Prostate gland (tissue), 2 donors: ENCODE results near the gene U2AF2. TPM values are rescaled to one million over a fixed set of nuclear protein-coding genes. Genes with fewer than 3 reads are reported as not detected.

Experiments
- DNase-seq: peaks from one replicate; pipeline ENCODE4 v3.0.0-alpha.2; 2019; ENCODE audit warnings: low spot score
- H3K27ac ChIP-seq, 2 donors: fragments of 200-600 bp; sonication (generic); 2 replicates each; pipeline ENCODE4 v1.5.1; 2017 to 2019
- H3K27me3 ChIP-seq: fragments of 200-600 bp; sonication (generic); replicated peaks from 2 replicates; pipeline ENCODE4 v1.5.1; 2019; ENCODE audit not compliant: insufficient read depth
- H3K36me3 ChIP-seq, 2 donors: fragments of 200-600 bp; sonication (generic); 1 replicate in 1 of 2; 2 replicates in 1 of 2; pipeline versions ENCODE4 v1.5.1 to v1.8.1; 2017 to 2019
- H3K4me1 ChIP-seq: fragments of 200-600 bp; sonication (generic); replicated peaks from 2 replicates; pipeline ENCODE4 v1.5.1; 2019
- H3K4me3 ChIP-seq, 2 donors: fragments of 200-600 bp; sonication (generic); 2 replicates each; pipeline ENCODE4 v1.5.1; 2017 to 2019
- H3K9me3 ChIP-seq: fragments of 200-600 bp; sonication (generic); 2 replicates; pipeline ENCODE4 v1.5.1; 2017
- POLR2A ChIP-seq: fragments of 450-650 bp; IDR thresholded peaks from one replicate; pipeline ENCODE4 v1.6.1; 2016; ENCODE audit warnings: antibody characterized with exemption, mild to moderate bottlenecking
- POLR2AphosphoS5 ChIP-seq: sonication (generic); formaldehyde crosslinking; IDR thresholded peaks from one replicate; pipeline ENCODE4 v1.6.1; 2017; ENCODE audit warnings: antibody characterized with exemption
- WGBS: methylation state at CpG from one replicate; pipeline ENCODE4 v1.1.5; 2018; 5-methylcytosine and 5-hydroxymethylcytosine counted together
- intact Hi-C: fragments of 100-400 bp; cut with DNase I; formaldehyde crosslinking; loops from one replicate; pipeline ENCODE4 v1.14.2; 2022
- total RNA-seq, 2 donors: library from RNA; depleted of rRNA; stranded (reverse); fragments of >200 nt; gene quantifications; one replicate each; pipeline ENCODE4 v1.1.0, GENCODE V29; 2016
- TF ChIP-seq, protein P1 (sequence below), 4 experiments: fragments of 200-600 bp in 2 of 4; fragments of 450-650 bp in 2 of 4; sonication (generic) in 2 of 4; IDR thresholded peaks; 1 replicate in 3 of 4; 2 replicates in 1 of 4; pipeline ENCODE4 v1.5.1; 2016 to 2019; ENCODE audit warnings: antibody characterized with exemption in 4 of 4, mild to moderate bottlenecking in 2 of 4, moderate library complexity in 2 of 4

The U2AF2 gene
- total RNA-seq, 2 donors from 2014 or later = 99.2 to 224 TPM

DNA sequence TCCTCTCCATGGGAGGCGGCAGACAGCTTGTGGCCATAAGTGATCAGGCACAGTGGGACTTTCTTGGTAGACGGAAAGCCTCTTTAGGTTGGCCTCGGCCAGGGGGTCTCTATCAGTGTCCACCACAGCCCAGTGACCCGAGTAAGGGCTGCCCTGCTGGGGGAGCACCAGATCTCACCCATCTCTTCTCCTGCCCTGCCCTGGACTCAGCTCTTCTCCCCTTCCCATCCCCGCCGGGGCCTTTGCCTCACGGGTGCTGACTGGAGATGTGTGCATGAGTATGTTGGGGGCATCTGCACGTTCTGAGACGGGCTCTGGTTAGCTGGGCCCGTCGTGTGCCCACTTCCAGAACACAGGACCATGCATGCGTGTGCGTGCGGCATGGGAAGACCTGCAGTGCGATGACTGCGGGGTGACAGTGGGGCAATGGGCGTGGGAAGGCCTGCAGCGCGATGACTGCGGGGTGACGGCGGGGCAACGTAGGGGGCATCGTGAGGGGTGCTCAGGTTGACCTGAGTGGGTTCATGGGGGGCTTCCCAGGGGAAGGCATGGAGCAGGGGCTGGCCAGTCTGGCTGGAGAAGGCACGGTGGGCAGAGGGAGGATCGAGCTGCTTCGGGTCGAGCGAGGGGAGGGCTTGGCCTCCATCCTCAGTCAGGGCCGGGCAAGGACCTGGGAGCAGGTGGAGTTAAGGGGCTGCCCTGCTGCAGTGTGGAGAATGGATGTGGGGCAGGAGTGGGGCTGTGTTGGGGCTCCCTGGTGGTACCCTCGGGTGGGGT lies 36.1 kb downstream of the U2AF2 start:
- no peak overlapping the region for H3K27ac ChIP-seq
- H3K36me3 ChIP-seq = peaks cover 2 to 55% of the 10 kb centered on the region in 2 donors
- no peak for TF ChIP-seq POLR2AphosphoS5
- TF ChIP-seq POLR2A = no peak
- TF ChIP-seq, protein P1, sequence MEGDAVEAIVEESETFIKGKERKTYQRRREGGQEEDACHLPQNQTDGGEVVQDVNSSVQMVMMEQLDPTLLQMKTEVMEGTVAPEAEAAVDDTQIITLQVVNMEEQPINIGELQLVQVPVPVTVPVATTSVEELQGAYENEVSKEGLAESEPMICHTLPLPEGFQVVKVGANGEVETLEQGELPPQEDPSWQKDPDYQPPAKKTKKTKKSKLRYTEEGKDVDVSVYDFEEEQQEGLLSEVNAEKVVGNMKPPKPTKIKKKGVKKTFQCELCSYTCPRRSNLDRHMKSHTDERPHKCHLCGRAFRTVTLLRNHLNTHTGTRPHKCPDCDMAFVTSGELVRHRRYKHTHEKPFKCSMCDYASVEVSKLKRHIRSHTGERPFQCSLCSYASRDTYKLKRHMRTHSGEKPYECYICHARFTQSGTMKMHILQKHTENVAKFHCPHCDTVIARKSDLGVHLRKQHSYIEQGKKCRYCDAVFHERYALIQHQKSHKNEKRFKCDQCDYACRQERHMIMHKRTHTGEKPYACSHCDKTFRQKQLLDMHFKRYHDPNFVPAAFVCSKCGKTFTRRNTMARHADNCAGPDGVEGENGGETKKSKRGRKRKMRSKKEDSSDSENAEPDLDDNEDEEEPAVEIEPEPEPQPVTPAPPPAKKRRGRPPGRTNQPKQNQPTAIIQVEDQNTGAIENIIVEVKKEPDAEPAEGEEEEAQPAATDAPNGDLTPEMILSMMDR (IDR thresholded peaks at IDR 0.05) = no peak
- H3K4me3 ChIP-seq = no peak overlapping the region
- H3K4me1 ChIP-seq = no peaks in the 10 kb centered on the region
- H3K27me3 ChIP-seq = no peaks in the 10 kb centered on the region
- intact Hi-C loops = no loop called here
- 95% methylated on average over 31 of the region's 31 CpGs for WGBS
- DNase-seq = no peak
- H3K9me3 ChIP-seq = no peaks in the 10 kb centered on the region

DNA sequence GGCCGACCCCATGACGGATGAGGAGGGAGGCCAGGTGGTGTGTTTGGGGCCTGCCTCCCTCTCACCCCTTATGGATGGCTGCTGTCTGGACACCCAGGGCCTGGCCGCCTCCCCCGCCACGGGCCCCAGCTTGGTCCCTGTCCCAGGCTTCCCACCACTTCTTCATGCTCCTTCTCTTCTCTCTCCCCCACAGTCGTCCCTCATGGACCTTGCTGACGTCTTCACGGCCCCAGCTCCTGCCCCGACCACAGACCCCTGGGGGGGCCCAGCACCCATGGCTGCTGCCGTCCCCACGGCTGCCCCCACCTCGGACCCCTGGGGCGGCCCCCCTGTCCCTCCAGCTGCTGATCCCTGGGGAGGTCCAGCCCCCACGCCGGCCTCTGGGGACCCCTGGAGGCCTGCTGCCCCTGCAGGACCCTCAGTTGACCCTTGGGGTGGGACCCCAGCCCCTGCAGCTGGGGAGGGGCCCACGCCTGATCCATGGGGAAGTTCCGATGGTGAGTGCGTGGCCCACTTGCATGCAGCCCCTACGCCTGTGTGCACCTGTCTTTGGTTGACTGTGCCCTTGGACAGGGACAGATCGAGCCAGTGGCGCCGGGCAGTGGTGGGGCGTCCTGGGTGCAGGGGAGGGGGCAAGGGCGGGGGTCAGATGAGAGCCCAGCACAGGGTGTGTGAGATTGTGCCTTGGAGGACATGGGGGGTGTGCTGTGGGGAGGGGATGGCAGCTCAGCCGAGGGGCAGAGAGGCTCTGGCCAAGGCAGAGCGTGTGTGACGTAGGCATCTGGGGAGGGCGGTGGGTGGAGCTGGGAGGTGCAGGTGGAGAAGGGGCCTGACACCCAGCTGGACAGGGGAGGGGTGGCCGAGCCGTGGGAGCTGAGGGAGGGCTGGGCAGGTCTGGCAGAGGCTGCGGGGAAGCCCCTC lies 37.0 kb downstream of the U2AF2 start:
- Histone ChIP-seq H3K4me1 (no peaks in the 10 kb centered on the region), H3K9me3 (no peaks in the 10 kb centered on the region), H3K36me3 (peaks cover 2 to 61% of the 10 kb centered on the region in 2 donors), H3K27ac (no peak overlapping the region), H3K27me3 (no peaks in the 10 kb centered on the region), H3K4me3 (no peak overlapping the region)
- no peak for DNase-seq
- TF ChIP-seq, protein P1 (IDR thresholded peaks at IDR 0.05) = no peak
- TF ChIP-seq POLR2AphosphoS5 (no peak), POLR2A (no peak)
- WGBS = 93% methylated on average over 31 of the region's 31 CpGs
- intact Hi-C loops = no loop called here

- Histone ChIP-seq H3K9me3 (no peaks in the 10 kb centered on the region), H3K4me3 (no peak overlapping the region), H3K27ac (no peak overlapping the region), H3K36me3 (peaks cover 2 to 61% of the 10 kb centered on the region in 2 donors), H3K4me1 (no peaks in the 10 kb centered on the region), H3K27me3 (no peaks in the 10 kb centered on the region)
- 88% methylated on average over 19 of the region's 19 CpGs for WGBS
- intact Hi-C loops = no loop called here
- no peak for DNase-seq
- TF ChIP-seq POLR2AphosphoS5 (no peak), POLR2A (no peak)
- TF ChIP-seq, protein P1 (IDR thresholded peaks at IDR 0.05) = no peak
Observed at GRCh38 chr19:55692681-55693081, 37.8 kb downstream of the U2AF2 start.

DNA sequence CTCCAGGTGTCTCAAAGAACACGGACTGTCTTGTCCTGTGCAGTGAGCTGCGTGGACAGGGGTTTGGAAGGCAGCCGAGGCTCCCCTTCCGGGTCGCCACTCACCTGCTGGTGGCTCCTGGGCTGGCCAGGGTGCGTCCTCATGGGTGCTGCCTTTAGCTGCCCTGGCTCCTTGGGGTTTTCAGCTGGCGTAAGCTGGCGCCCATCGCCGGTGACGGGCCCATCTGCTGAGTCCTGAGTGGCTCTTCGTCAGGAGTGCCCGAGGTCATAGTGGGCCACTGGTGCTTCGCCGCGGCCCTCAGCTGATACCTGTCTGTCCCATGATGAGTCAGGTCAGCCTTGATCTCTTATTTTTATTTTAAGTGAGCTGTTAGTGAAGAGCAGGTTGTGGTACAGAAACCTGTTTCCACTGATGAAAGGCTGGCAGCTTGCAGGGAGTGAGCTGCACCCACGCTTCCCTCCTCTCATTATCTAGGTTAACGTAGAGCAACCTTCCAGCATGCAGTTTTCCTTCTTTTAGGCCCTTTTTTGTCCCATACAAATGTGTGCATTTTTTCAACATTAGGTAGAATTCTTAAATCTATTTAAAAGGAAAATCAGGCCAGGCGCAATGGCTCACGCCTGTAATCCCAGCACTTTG lies 38.6 kb downstream of the U2AF2 start:
- no peak for DNase-seq
- no peaks in the 10 kb centered on the region for H3K9me3 ChIP-seq
- H3K27ac ChIP-seq = no peak overlapping the region
- no peaks in the 10 kb centered on the region for H3K27me3 ChIP-seq
- H3K4me3 ChIP-seq = no peak overlapping the region
- H3K36me3 ChIP-seq = peaks cover 2 to 61% of the 10 kb centered on the region in 2 donors
- TF ChIP-seq POLR2AphosphoS5 (no peak), POLR2A (no peak)
- TF ChIP-seq, protein P1 (IDR thresholded peaks at IDR 0.05) = no peak
- H3K4me1 ChIP-seq = no peaks in the 10 kb centered on the region
- intact Hi-C loops = no loop called here
- 95% methylated on average over 20 of the region's 20 CpGs for WGBS
